HepG2 (cell line): ENCODE data around the gene GTF2I. TPM values are rescaled to one million over a fixed set of nuclear protein-coding genes. Genes with fewer than 3 reads are reported as not detected.
"Not testable (repeated sequence)": the region's sequence is repeated elsewhere in the genome, so short reads cannot be mapped to it uniquely, and the experiment has no call there.

ENCODE experiments used
- ATAC-seq: fragments of 200-7000 bp; cut with Tn5 transposase; 3 replicates; pipeline ENCODE4 v1.9.1; 2020; ENCODE audit warnings: mild to moderate bottlenecking, moderate library complexity
- BruUV-seq: library from RNA; stranded (reverse); fragments of 400-500 nt; replicated peaks from 2 replicates; lab custom pipeline; 2021; lab: Mats Ljungman, UMichigan
- CTCF ChIA-PET: fragments of 300-600 bp; formaldehyde crosslinking; extraction: SDS; loops from one replicate; lab custom pipeline; 2021; ENCODE audit warnings: low total read pairs, inconsistent platforms, low intra/inter-chr PET ratio; lab: Yijun Ruan, JAX
- POLR2A ChIA-PET: fragments of 350-600 bp; sonication (Branson Sonifier 250); formaldehyde crosslinking; loops from one replicate; lab custom pipeline; 2020; ENCODE audit warnings: antibody characterized with exemption, inconsistent platforms; lab: Yijun Ruan, JAX
- DNase-seq: peaks from one replicate; pipeline ENCODE4 v3.0.0-alpha.2; 2015; ENCODE audit warnings: low spot score
- FAIRE-seq: peaks from 3 replicates; lab custom pipeline; 2011; peaks lifted over from hg19 to GRCh38; lab: Jason Lieb, UNC
- H2AFZ ChIP-seq: one replicate; pipeline ENCODE4 v1.6.1; 2011; ENCODE audit warnings: low read length, inconsistent platforms
- H3K27ac ChIP-seq: fragments of 300-600 bp; 3 replicates; pipeline ENCODE4 v1.8.0; 2011; ENCODE audit warnings: mixed run types, mild to moderate bottlenecking, mixed read lengths, low read length, inconsistent platforms; ENCODE audit not compliant: insufficient read depth; ENCODE audit errors: extremely low read length
- H3K27me3 ChIP-seq, 2 experiments: fragments of 200-600 bp in 1 of 2; 2 replicates in 1 of 2; 3 replicates in 1 of 2; pipeline versions ENCODE4 v1.6.0 to v1.8.0; 2011; ENCODE audit warnings: low read length in 2 of 2, mild to moderate bottlenecking in 2 of 2, moderate library complexity in 2 of 2, inconsistent platforms in 1 of 2; ENCODE audit not compliant: insufficient read depth in 2 of 2, control insufficient read depth in 1 of 2
- H3K36me3 ChIP-seq, 2 experiments: fragments of 200-600 bp in 1 of 2; replicated peaks in 1 of 2; 2 replicates in 1 of 2; 3 replicates in 1 of 2; pipeline versions ENCODE4 v1.5.1 to v1.8.0; 2011; ENCODE audit warnings: low read length in 2 of 2, inconsistent platforms in 1 of 2; ENCODE audit not compliant: insufficient read depth in 2 of 2, control insufficient read depth in 1 of 2
- H3K4me1 ChIP-seq: 2 replicates; pipeline ENCODE4 v1.5.1; 2012; ENCODE audit warnings: low read length, inconsistent platforms; ENCODE audit not compliant: insufficient read depth
- H3K4me2 ChIP-seq: 2 replicates; pipeline ENCODE4 v1.6.0; 2011; ENCODE audit warnings: low read depth, low read length, inconsistent platforms
- H3K4me3 ChIP-seq, 3 experiments: fragments of 200-600 bp in 1 of 3; sonication (generic), shearing (Covaris generic) in 1 of 3; replicated peaks in 1 of 3; 2 replicates each; pipeline ENCODE4 v1.5.1; 2011 to 2016; ENCODE audit warnings: low read length in 3 of 3, inconsistent platforms in 2 of 3, low read depth in 2 of 3, mild to moderate bottlenecking in 2 of 3, control low read depth in 1 of 3, mixed read lengths in 1 of 3; ENCODE audit not compliant: insufficient read depth in 1 of 3
- H3K79me2 ChIP-seq: one replicate; pipeline ENCODE4 v1.6.1; 2011; ENCODE audit warnings: low read length, inconsistent platforms; ENCODE audit not compliant: insufficient read depth
- H3K9ac ChIP-seq: 2 replicates; pipeline ENCODE4 v1.6.0; 2011; ENCODE audit warnings: mild to moderate bottlenecking, low read depth, low read length, inconsistent platforms; ENCODE audit not compliant: insufficient read depth
- H3K9me3 ChIP-seq: 2 replicates; pipeline ENCODE4 v1.5.1; 2012; ENCODE audit warnings: mild to moderate bottlenecking, low read length
- H4K20me1 ChIP-seq: 2 replicates; pipeline ENCODE4 v1.6.0; 2011; ENCODE audit warnings: inconsistent platforms, mild to moderate bottlenecking, low read length, moderate library complexity; ENCODE audit not compliant: insufficient read depth
- ZNF3 ChIP-seq: IDR thresholded peaks from 2 replicates; pipeline ENCODE4 v1.7.0; 2017; ENCODE audit warnings: inconsistent platforms
- ZNF557 ChIP-seq: sonication (generic); formaldehyde crosslinking; IDR thresholded peaks from 2 replicates; pipeline ENCODE4 v1.4.0; 2020; ENCODE audit warnings: missing genetic modification reagents
- WGBS: methylation state at CpG from one replicate; pipeline ENCODE4 v1.1.6; 2017; ENCODE audit warnings: low lambda C conversion rate; 5-methylcytosine and 5-hydroxymethylcytosine counted together
- in situ Hi-C: cut with HindIII; loops from 2 replicates; pipeline ENCODE4 v1.10.0; 2017; ENCODE audit warnings: low pct_unique_long_range_greater_than_20kb; ENCODE audit not compliant: extremely low pct_ligation_motif_present
- intact Hi-C: fragments of 100-400 bp; cut with micrococcal nuclease; formaldehyde crosslinking; loops from one replicate; pipeline ENCODE4 v1.10.0; 2022; ENCODE audit not compliant: unreplicated experiment
- polyA plus RNA-seq, 8 experiments: library from polyadenylated mRNA; depleted of rRNA in 3 of 8; stranded (reverse) in 7 of 8; unstranded in 1 of 8; fragments of >200 nt; fragmentation: Illumina TruSeq in 4 of 8; extraction: Trizol in 4 of 8; gene quantifications; 2 replicates each; pipeline versions ENCODE4 v1.2.1 to v1.2.3, GENCODE V29; 2011 to 2016; ENCODE audit warnings: low read depth in 4 of 8, missing spikeins in 1 of 8, mixed read lengths in 1 of 8; ENCODE audit not compliant: insufficient read depth in 1 of 8
- total RNA-seq, 5 experiments: library from RNA; depleted of rRNA; stranded (reverse); fragments of >200 nt; fragmentation: Illumina TruSeq; extraction: Trizol; gene quantifications; 2 replicates each; pipeline ENCODE4 v1.2.3, GENCODE V29; 2016; ENCODE audit warnings: low read depth in 1 of 5

GTF2I gene
- total and polyA plus RNA-seq, 2 of the 13 experiments (the other 11 are each of a cell fraction or from before 2014, with no cell fraction given), result 74.6 to 125 TPM

DNA sequence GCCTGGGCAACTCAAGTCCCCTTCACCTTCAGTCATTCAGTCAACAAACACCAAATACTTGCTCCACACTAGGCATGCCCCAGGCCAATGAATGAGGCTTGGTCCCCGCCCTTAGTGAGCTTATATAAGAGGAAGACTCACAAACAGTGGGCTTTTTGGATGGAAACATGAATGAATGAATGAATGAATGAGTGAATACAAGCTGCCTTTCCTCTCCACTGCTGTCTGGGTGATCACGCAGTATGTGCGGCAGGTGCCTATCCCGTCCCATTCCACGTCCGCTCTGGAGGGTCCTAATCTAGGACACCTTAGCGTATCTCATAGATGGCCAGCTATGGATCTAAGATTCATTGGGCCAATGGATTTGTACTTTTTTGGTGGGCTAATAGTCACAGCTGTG, 19.8 kb upstream of the GTF2I start:
- intact Hi-C loops (no loop called here), in situ Hi-C loops (no loop called here)
- TF ChIP-seq ZNF557 (CRISPR knock-in tag) (no peak), ZNF3 (CRISPR knock-in tag) (peak; percentile 76)
- no peaks in the 10 kb centered on the region for H3K79me2 ChIP-seq
- WGBS, result 96% methylated on average over 7 of the region's 7 CpGs
- no peak for ATAC-seq
- H4K20me1 ChIP-seq, result no peaks in the 10 kb centered on the region
- H3K4me2 ChIP-seq, result no peak overlapping the region
- ChIA-PET CTCF (no interaction called here), POLR2A (interaction anchor here (0.6 to 2.0 kb wide), 3 partner anchors 10 to 19 kb away, joined by 3 to 9 read pairs (median 4); no protein-coding TSS in a partner anchor)
- H3K9ac ChIP-seq, result no peak overlapping the region
- no peak for FAIRE-seq
- no peaks in the 10 kb centered on the region for H3K36me3 ChIP-seq
- peaks cover 32% of the 10 kb centered on the region for H3K4me1 ChIP-seq
- H3K4me3 ChIP-seq, result no peak overlapping the region
- H3K27ac ChIP-seq, result no peak overlapping the region
- H3K9me3 ChIP-seq, result no peaks in the 10 kb centered on the region
- no peaks in the 10 kb centered on the region for H3K27me3 ChIP-seq
- DNase-seq, result no peak
- no TSS peak for BruUV-seq
- no peak overlapping the region for H2AFZ ChIP-seq

GRCh38 chr7:74650055-74650454, 7.5 kb upstream of the GTF2I start:
- H3K9ac ChIP-seq, H3K79me2 ChIP-seq, FAIRE-seq, DNase-seq, H3K36me3 ChIP-seq, H3K9me3 ChIP-seq, H3K27ac ChIP-seq, BruUV-seq, in situ Hi-C loops, H4K20me1 ChIP-seq, CTCF ChIA-PET, ATAC-seq, intact Hi-C loops, H3K27me3 ChIP-seq: not testable (repeated sequence)
- peak overlapping the region; percentile 78 for H3K4me2 ChIP-seq
- POLR2A ChIA-PET, result interaction anchor here (0.9 kb wide), 1 partner anchor 40 kb away, joined by 3 read pairs; no protein-coding TSS in a partner anchor
- peak overlapping the region; percentile 78 for H2AFZ ChIP-seq
- peaks cover 36% of the 10 kb centered on the region for H3K4me1 ChIP-seq
- WGBS, result 8% methylated on average over 11 of the region's 11 CpGs
- H3K4me3 ChIP-seq, result peak overlapping the region; percentile 32 to 59 (median 52); a peak in 5 of 6 replicates

DNA sequence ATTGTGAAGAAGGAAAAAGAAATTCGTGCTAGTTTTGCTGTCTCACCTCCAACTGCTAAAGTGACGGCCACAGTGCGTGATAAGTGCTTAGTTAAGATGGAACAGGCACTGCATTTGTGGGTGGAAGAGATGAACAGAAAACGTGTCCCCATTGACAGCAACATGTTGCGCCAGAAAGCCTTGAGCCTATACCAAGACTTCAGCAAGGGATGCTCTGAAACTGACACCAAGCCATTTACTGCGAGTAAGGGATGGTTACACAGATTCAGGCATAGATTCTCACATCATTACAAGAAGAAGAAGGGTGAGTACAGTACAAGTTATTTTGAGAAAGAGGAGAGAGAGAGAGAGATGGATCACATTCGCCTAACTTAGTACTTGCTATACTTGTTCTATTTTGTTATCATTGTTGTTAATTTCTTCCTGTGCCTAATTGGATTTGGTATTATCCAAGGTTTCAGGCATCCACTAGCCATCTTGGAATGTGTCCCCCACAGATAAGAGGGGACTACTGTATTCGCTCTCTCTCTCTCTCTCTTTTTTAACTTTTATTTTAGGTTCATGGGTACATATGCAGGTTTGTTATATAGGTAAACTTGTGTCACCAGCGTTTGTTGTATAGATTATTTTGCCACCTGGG, 6.9 kb upstream of the GTF2I start:
- H3K4me1 ChIP-seq, result peaks cover 39% of the 10 kb centered on the region
- H3K27ac ChIP-seq, H4K20me1 ChIP-seq, in situ Hi-C loops, H3K4me3 ChIP-seq, H3K4me2 ChIP-seq, H3K79me2 ChIP-seq, BruUV-seq, H3K9me3 ChIP-seq, FAIRE-seq, ATAC-seq, H3K27me3 ChIP-seq, POLR2A ChIA-PET, DNase-seq, intact Hi-C loops, CTCF ChIA-PET, H2AFZ ChIP-seq, H3K36me3 ChIP-seq, H3K9ac ChIP-seq: not testable (repeated sequence)
- WGBS, result 56% methylated on average over 6 of the region's 9 CpGs

DNA sequence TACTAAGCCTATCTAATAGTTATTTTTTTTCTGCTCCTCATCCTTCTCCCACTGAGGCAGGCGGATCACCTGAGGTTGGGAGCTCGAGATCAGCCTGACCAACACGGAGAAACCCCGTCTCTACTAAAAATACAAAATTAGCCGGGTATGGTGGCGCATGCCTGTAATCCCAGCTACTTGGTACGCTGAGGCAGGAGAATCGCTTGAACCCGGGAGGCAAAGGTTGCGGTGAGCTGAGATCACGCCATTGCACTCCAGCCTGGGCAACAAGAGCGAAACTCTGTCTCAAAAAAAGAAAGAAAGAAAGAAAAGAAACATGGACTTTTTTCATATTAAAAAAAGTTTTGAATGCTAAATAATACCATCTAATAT, 6.4 kb upstream of the GTF2I start:
- H3K4me3 ChIP-seq, H3K9ac ChIP-seq, ATAC-seq, H3K4me2 ChIP-seq, H4K20me1 ChIP-seq, H3K27me3 ChIP-seq, H3K27ac ChIP-seq, FAIRE-seq, H3K9me3 ChIP-seq, intact Hi-C loops, CTCF ChIA-PET, BruUV-seq, H3K36me3 ChIP-seq, DNase-seq, H2AFZ ChIP-seq, in situ Hi-C loops, POLR2A ChIA-PET, H3K79me2 ChIP-seq: not testable (repeated sequence)
- 84% methylated on average over 12 of the region's 12 CpGs for WGBS
- H3K4me1 ChIP-seq, result peaks cover 44% of the 10 kb centered on the region
